ENCODE data around the gene SFMBT1. TPM values are rescaled to one million over a fixed set of nuclear protein-coding genes. Genes with fewer than 3 reads are reported as not detected.
"Not testable (repeated sequence)": the region's sequence is repeated elsewhere in the genome, so short reads cannot be mapped to it uniquely, and the experiment has no call there.

Gene SFMBT1
- total and polyA plus RNA-seq, 4 donors: 4.4 to 17.8 (median 10.4) TPM

DNA sequence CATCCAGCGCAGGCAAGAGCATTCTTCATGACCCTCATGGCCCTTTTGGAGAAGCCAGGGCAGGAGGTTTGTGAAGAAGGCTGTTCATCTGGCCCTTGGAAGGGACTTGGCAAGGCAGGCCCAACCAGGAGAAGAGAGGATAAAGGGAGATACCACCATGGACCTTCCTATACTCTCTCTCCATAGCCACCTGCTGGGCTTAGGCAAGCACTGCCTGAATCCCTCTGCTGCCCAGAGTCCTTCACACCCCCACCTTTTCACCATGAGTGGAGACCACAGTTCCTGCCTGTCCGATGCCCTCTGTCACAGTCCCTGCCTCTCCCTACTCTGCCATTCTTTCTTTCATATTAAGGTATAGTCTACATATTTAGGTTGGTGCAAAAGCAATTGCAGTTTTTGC, 10.6 kb upstream of the SFMBT1 start:
- H3K27me3 ChIP-seq (ENCODE audit: control insufficient read depth in 4 of 4, insufficient read depth in 4 of 4, low read length in 3 of 4): no peaks in the 10 kb centered on the region
- TF ChIP-seq CTCF (IDR thresholded peaks at IDR 0.05; ENCODE audit: low read depth, low read length, missing input control) (peak; percentile 33), NR2F2 (IDR thresholded peaks at IDR 0.05) (no peak), GABPA (IDR thresholded peaks at IDR 0.05 in 1 of 2, conservative IDR thresholded peaks at IDR 0.05 in 1 of 2) (no peak), FOXA1 (IDR thresholded peaks at IDR 0.05) (no peak), HNF4G (IDR thresholded peaks at IDR 0.05) (no peak), MAX (IDR thresholded peaks at IDR 0.05) (no peak), TAF1 (conservative IDR thresholded peaks at IDR 0.05) (no peak), FOXA2 (IDR thresholded peaks at IDR 0.05) (no peak), RAD21 (IDR thresholded peaks at IDR 0.05) (peak; percentile 22 to 75), SP1 (IDR thresholded peaks at IDR 0.05) (no peak)
- TF ChIP-seq, protein P1, sequence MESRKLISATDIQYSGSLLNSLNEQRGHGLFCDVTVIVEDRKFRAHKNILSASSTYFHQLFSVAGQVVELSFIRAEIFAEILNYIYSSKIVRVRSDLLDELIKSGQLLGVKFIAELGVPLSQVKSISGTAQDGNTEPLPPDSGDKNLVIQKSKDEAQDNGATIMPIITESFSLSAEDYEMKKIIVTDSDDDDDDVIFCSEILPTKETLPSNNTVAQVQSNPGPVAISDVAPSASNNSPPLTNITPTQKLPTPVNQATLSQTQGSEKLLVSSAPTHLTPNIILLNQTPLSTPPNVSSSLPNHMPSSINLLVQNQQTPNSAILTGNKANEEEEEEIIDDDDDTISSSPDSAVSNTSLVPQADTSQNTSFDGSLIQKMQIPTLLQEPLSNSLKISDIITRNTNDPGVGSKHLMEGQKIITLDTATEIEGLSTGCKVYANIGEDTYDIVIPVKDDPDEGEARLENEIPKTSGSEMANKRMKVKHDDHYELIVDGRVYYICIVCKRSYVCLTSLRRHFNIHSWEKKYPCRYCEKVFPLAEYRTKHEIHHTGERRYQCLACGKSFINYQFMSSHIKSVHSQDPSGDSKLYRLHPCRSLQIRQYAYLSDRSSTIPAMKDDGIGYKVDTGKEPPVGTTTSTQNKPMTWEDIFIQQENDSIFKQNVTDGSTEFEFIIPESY (IDR thresholded peaks at IDR 0.05): no peak
- H3K4me3 ChIP-seq (ENCODE audit: low read depth in 1 of 3, low read length in 3 of 3): no peak overlapping the region
- no peaks in the 10 kb centered on the region for H3K36me3 ChIP-seq (ENCODE audit: control insufficient read depth in 4 of 4, insufficient read depth in 3 of 4, low read depth in 1 of 4, low read length in 3 of 4)
- H3K27ac ChIP-seq (ENCODE audit: low read depth in 1 of 2, low read length in 2 of 2): no peak overlapping the region
- H3K9me3 ChIP-seq (ENCODE audit: control insufficient read depth in 4 of 4, low read length in 3 of 4): no peaks in the 10 kb centered on the region
- no peak for DNase-seq (ENCODE audit: low spot score)
- no peak overlapping the region for H3K9ac ChIP-seq (ENCODE audit: low read depth in 1 of 2, low read length in 2 of 2)
- H3K4me1 ChIP-seq (ENCODE audit: control insufficient read depth in 4 of 4, insufficient read depth in 4 of 4, low read length in 3 of 4): peaks cover 0 to 1% (median 0%) of the 10 kb centered on the region in 4 donors
- 97% methylated on average over 2 of the region's 2 CpGs for WGBS

- 80% methylated on average over 7 of the region's 7 CpGs for WGBS
Measured at GRCh38 chr3:53054233-53054632, 8.4 kb upstream of the SFMBT1 start.

DNA sequence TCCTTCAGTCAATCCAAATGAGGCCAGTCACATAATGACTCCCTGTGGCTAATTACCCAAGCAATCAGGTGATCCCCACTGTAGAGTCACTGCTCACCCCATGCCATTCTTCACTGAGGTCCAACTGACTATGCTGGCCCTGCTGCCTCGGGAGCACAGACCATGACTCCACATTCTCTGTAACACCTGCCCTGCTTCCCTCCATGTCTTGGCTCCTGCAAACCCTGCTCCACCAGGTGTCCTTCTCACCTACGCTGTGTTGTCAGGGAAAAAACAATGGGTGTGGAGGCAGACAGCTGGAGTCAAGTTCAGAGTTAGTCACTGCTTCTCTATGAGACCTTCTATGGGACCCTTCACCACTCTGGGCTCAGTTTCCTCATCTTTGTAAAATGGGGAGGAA, 6.1 kb upstream of the SFMBT1 start:
- H3K9ac ChIP-seq (ENCODE audit: low read depth in 1 of 2, low read length in 2 of 2): no peak overlapping the region
- H3K9me3 ChIP-seq (ENCODE audit: control insufficient read depth in 4 of 4, low read length in 3 of 4): no peaks in the 10 kb centered on the region
- H3K36me3 ChIP-seq (ENCODE audit: control insufficient read depth in 4 of 4, insufficient read depth in 3 of 4, low read depth in 1 of 4, low read length in 3 of 4): no peaks in the 10 kb centered on the region
- H3K27ac ChIP-seq (ENCODE audit: low read depth in 1 of 2, low read length in 2 of 2): no peak overlapping the region
- TF ChIP-seq, protein P2, sequence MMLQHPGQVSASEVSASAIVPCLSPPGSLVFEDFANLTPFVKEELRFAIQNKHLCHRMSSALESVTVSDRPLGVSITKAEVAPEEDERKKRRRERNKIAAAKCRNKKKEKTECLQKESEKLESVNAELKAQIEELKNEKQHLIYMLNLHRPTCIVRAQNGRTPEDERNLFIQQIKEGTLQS (IDR thresholded peaks at IDR 0.05): no peak
- TF ChIP-seq FOXA2 (IDR thresholded peaks at IDR 0.05) (no peak), EGR1 (IDR thresholded peaks at IDR 0.05; ENCODE audit: low read depth in 2 of 2) (no peak), RXRA (IDR thresholded peaks at IDR 0.05) (no peak), YY1 (IDR thresholded peaks at IDR 0.05) (no peak), HNF4G (IDR thresholded peaks at IDR 0.05) (no peak), MAX (IDR thresholded peaks at IDR 0.05) (no peak), FOXA1 (IDR thresholded peaks at IDR 0.05) (no peak), TAF1 (conservative IDR thresholded peaks at IDR 0.05) (no peak)
- TF ChIP-seq, protein P1 (IDR thresholded peaks at IDR 0.05): no peak
- H3K27me3 ChIP-seq (ENCODE audit: control insufficient read depth in 4 of 4, insufficient read depth in 4 of 4, low read length in 3 of 4): no peaks in the 10 kb centered on the region
- DNase-seq (ENCODE audit: low spot score): no peak
- H3K4me3 ChIP-seq (ENCODE audit: low read depth in 1 of 3, low read length in 3 of 3): no peak overlapping the region
- WGBS: 90% methylated on average over 2 of the region's 2 CpGs
- no peaks in the 10 kb centered on the region for H3K4me1 ChIP-seq (ENCODE audit: control insufficient read depth in 4 of 4, insufficient read depth in 4 of 4, low read length in 3 of 4)

More at GRCh38 chr3:53054233-53054632, 8.4 kb upstream of the SFMBT1 start:
- H3K4me3 ChIP-seq (ENCODE audit: low read depth in 1 of 3, low read length in 3 of 3); H3K27ac ChIP-seq (ENCODE audit: low read depth in 1 of 2, low read length in 2 of 2); H3K36me3 ChIP-seq (ENCODE audit: control insufficient read depth in 4 of 4, insufficient read depth in 3 of 4, low read depth in 1 of 4, low read length in 3 of 4); H3K27me3 ChIP-seq (ENCODE audit: control insufficient read depth in 4 of 4, insufficient read depth in 4 of 4, low read length in 3 of 4); H3K4me1 ChIP-seq (ENCODE audit: control insufficient read depth in 4 of 4, insufficient read depth in 4 of 4, low read length in 3 of 4); DNase-seq (ENCODE audit: low spot score); H3K9ac ChIP-seq (ENCODE audit: low read depth in 1 of 2, low read length in 2 of 2); H3K9me3 ChIP-seq (ENCODE audit: control insufficient read depth in 4 of 4, low read length in 3 of 4): not testable (repeated sequence)

Data from liver (tissue), 9 donors.